Loucy (cell line): Measurements from ENCODE around the gene NRG3.

Experiments used
- EZH2phosphoT487 ChIP-seq: fragments of 200-600 bp; IDR thresholded peaks from 2 replicates; pipeline ENCODE4 v1.6.1; 2018; ENCODE audit warnings: antibody characterized with exemption, mild to moderate bottlenecking, moderate library complexity, borderline replicate concordance
- TF ChIP-seq, protein P1 (sequence below): fragments of 200-600 bp; sonication (generic); conservative IDR thresholded peaks from 2 replicates; pipeline ENCODE4 v1.5.1; 2014; ENCODE audit warnings: mild to moderate bottlenecking, antibody characterized with exemption, low read length

DNA sequence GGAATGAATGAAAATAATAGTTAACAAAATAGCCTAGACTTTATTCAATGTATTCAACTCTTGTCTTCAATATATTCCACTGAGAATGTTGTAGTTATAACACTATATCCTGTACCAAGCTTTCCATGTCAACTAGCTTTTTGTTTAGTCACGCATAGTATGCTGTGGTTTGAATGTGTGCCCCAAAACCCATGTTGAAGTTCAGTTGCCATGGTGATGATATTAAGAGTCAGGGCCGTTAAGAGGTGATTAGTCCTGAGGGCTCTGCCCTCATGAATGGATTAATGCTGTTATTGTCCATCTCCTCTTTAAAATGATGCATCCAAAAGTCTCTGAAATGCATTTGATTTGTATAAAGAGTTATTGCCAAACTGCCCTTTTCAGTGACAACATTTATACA is 887.6 kb downstream of the NRG3 start:
- TF ChIP-seq, protein P1, sequence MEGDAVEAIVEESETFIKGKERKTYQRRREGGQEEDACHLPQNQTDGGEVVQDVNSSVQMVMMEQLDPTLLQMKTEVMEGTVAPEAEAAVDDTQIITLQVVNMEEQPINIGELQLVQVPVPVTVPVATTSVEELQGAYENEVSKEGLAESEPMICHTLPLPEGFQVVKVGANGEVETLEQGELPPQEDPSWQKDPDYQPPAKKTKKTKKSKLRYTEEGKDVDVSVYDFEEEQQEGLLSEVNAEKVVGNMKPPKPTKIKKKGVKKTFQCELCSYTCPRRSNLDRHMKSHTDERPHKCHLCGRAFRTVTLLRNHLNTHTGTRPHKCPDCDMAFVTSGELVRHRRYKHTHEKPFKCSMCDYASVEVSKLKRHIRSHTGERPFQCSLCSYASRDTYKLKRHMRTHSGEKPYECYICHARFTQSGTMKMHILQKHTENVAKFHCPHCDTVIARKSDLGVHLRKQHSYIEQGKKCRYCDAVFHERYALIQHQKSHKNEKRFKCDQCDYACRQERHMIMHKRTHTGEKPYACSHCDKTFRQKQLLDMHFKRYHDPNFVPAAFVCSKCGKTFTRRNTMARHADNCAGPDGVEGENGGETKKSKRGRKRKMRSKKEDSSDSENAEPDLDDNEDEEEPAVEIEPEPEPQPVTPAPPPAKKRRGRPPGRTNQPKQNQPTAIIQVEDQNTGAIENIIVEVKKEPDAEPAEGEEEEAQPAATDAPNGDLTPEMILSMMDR, result no peak
- no peak for TF ChIP-seq EZH2phosphoT487
